ENCODE data around the gene MC1R.

Gene MC1R

GRCh38 chr16:89898201-89898967 lies 20.3 kb upstream of the MC1R start:
- no peak overlapping the region for H3K27ac ChIP-seq
- TF ChIP-seq CTCF (conservative IDR thresholded peaks at IDR 0.05) (no peak), ZFX (IDR thresholded peaks at IDR 0.05) (no peak)

GRCh38 chr16:89899879-89900481 lies 18.7 kb upstream of the MC1R start:
- H3K27ac ChIP-seq = no peak overlapping the region
- TF ChIP-seq ZFX (IDR thresholded peaks at IDR 0.05) (no peak), CTCF (conservative IDR thresholded peaks at IDR 0.05) (no peak)

DNA sequence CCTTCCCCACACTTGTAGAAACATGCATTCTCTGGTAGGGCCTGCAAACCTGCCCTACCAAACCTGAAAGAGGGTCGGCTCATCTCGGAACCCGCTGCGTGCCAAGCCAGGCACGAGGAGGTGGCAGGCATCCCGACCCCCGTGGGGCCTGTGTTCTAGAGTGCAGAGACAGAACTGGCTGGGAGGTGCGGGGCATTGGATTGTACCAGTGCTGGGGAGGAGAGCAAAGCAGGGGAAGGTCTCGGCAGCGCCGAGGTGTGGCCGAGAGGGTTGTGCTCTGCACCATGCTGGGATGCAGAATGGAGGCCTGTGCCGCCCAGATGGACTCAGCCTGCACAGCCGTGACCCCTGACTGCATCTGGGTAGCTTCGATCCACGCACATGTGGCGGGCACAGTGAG lies 17.8 kb upstream of the MC1R start:
- TF ChIP-seq CTCF (conservative IDR thresholded peaks at IDR 0.05) (no peak), ZFX (IDR thresholded peaks at IDR 0.05) (no peak)

DNA sequence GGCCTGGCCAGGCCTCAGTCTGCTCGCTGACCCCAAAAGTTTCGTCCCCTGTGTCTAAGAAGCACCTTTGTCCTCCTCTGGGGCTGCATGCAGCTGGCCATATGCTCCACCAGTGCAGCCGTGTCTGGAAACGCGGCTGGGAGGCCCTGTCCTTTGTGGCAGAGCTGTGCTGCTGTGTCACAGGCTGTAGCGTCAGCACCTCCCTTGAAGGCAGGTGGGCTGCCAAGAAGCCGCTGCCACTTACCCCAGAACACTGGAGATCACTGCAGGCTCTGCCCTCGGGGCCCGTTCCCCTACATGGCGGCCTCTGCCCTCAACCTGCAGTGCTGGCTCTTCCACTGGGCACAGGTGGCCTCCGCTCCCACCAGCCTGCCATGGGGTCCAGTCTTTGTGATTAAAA lies 15.7 kb upstream of the MC1R start:
- TF ChIP-seq ZFX (IDR thresholded peaks at IDR 0.05) (no peak), CTCF (conservative IDR thresholded peaks at IDR 0.05) (no peak)
- no peak overlapping the region for H3K27ac ChIP-seq

More for the DNA sequence above, 17.8 kb upstream of the MC1R start:
- no peak overlapping the region for H3K27ac ChIP-seq

DNA sequence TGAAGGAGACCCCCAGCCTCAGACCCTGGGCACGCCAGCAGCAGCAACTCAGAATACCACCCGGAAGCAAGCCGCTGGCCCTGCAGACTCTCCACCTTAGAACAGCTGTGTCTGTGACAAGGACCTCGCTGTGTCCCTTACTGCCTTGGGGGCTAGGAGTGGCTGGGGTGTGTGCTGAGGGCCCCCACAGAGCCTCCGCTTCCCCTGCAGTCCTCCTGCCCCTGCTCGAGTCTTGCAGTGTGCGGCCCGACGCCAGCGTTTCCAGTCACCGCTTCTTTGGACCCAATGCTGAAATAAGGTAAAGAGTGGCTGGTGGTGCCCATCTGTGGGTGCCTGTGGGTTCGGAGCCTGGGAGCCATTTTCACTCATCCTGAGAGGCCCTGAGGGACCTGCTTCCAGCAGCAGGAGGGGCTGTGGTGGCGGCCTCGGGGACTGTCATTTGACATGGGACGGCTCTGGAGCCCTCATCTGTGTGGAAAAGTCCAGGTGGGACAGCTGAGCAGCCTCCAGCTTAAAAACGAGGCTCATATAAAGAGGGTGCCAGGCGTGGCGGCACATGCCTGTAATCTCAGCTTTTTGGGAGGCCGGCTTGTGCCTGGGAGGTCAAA lies 14.7 kb upstream of the MC1R start:
- no peak overlapping the region for H3K27ac ChIP-seq
- TF ChIP-seq CTCF (conservative IDR thresholded peaks at IDR 0.05) (no peak), ZFX (IDR thresholded peaks at IDR 0.05) (no peak)

DNA sequence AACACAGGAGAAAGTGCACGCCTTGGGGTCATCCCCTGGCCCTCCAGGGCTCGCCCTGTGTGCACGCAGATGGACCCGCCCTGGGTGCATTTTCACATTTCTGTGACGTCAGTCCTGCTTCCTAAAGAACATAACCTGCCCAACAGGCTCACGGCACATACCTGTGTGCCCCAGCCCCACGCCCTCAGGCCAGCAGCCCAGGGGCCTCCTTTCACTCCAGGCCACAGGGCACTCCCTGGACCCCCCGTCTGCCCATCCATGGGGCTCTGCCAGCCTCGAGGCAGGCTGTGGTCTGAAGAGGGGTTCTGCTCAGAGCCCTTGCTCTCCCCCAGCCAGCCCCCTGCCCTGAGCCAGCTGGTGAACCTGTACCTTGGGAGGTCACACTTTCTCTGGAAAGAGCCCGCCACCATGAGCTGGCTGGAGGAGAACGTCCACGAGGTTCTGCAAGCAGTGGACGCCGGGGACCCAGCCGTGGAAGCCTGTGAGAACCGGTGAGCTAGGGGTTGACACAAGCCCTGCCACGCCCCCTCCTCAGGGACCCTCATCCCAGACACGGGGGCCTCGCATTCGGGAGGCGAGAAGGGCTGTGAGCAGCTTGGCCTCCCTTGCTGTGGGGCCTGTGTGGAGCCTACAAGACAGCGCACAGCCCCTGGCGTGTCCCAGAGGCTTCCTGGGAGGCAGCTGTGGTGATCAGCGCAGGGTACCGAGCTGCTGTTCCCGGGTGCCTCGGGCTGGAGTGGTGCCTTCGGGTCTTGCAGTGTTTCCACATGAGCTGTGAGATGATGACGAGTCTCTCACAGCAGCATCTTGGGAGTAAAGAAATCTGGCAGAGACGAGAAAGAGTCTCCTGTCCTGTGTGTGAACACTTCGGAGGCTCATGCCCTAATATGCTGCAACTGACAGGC lies 13.8 kb upstream of the MC1R start:
- TF ChIP-seq CTCF (conservative IDR thresholded peaks at IDR 0.05) (no peak), ZFX (IDR thresholded peaks at IDR 0.05) (no peak)
- no peak overlapping the region for H3K27ac ChIP-seq
